Fibroblast of lung (primary cell): ENCODE measurements around the gene PIEZO2. TPM values are rescaled to one million over a fixed set of nuclear protein-coding genes. Genes with fewer than 3 reads are reported as not detected.
A peak's percentile ranks its signal among the peaks of the same experiment; 100 is the strongest.

Experiments used
- DNase-seq, 2 donors: peaks; one replicate each; pipeline versions ENCODE4 v3.0.0 to v3.0.0-alpha.2; 2010; ENCODE audit warnings: low read depth in 2 of 2
- H2AFZ ChIP-seq: 2 replicates; pipeline ENCODE4 v1.5.1; 2012; ENCODE audit warnings: low read length, control low read depth, inconsistent platforms
- H3K27ac ChIP-seq: 2 replicates; pipeline ENCODE4 v1.5.1; 2011; ENCODE audit warnings: low read length, control low read depth; ENCODE audit not compliant: insufficient read depth
- H3K27me3 ChIP-seq: 2 replicates; pipeline ENCODE4 v1.5.1; 2011; ENCODE audit warnings: mild to moderate bottlenecking, low read length; ENCODE audit not compliant: control insufficient read depth, insufficient read depth
- H3K36me3 ChIP-seq: 2 replicates; pipeline ENCODE4 v1.5.1; 2011; ENCODE audit warnings: low read length; ENCODE audit not compliant: control insufficient read depth, insufficient read depth
- H3K4me1 ChIP-seq: 2 replicates; pipeline ENCODE4 v1.5.1; 2011; ENCODE audit warnings: low read length; ENCODE audit not compliant: control insufficient read depth, insufficient read depth; ENCODE audit errors: extremely low read depth
- H3K4me2 ChIP-seq: 2 replicates; pipeline ENCODE4 v1.5.1; 2011; ENCODE audit warnings: low read length, control low read depth; ENCODE audit not compliant: insufficient read depth; ENCODE audit errors: extremely low read depth
- H3K4me3 ChIP-seq, 4 experiments: fragments of 200-600 bp in 1 of 4; sonication (generic) in 1 of 4; replicated peaks in 1 of 4; 2 replicates each; pipeline ENCODE4 v1.5.1; 2011 to 2016; ENCODE audit warnings: low read length in 4 of 4, low read depth in 3 of 4, mild to moderate bottlenecking in 3 of 4, control low read depth in 2 of 4, inconsistent platforms in 1 of 4, mixed read lengths in 1 of 4; ENCODE audit not compliant: insufficient read depth in 1 of 4; ENCODE audit errors: control extremely low read depth in 1 of 4
- H3K79me2 ChIP-seq: 2 replicates; pipeline ENCODE4 v1.5.1; 2012; ENCODE audit warnings: mild to moderate bottlenecking, low read length, inconsistent platforms; ENCODE audit not compliant: control insufficient read depth, insufficient read depth
- H3K9ac ChIP-seq: 2 replicates; pipeline ENCODE4 v1.5.1; 2011; ENCODE audit warnings: mild to moderate bottlenecking, low read length, control low read depth; ENCODE audit not compliant: insufficient read depth
- H3K9me3 ChIP-seq: 2 replicates; pipeline ENCODE4 v1.5.1; 2012; ENCODE audit warnings: low read depth, low read length; ENCODE audit not compliant: control insufficient read depth, insufficient read depth
- H4K20me1 ChIP-seq: 2 replicates; pipeline ENCODE4 v1.5.1; 2011; ENCODE audit warnings: low read length; ENCODE audit not compliant: control insufficient read depth, insufficient read depth; ENCODE audit errors: extremely low read depth
- EZH2 ChIP-seq: IDR thresholded peaks from 2 replicates; pipeline ENCODE4 v1.5.1; 2012; ENCODE audit warnings: low read length, control low read depth, mild to moderate bottlenecking; ENCODE audit errors: missing control alignments
- polyA plus RNA-seq, 2 donors: library from polyadenylated mRNA; depleted of rRNA in 1 of 2; stranded (reverse) in 1 of 2; unstranded in 1 of 2; fragments of >200 nt; gene quantifications; 2 replicates each; pipeline ENCODE4 v1.2.1, GENCODE V29; 2011 to 2012; ENCODE audit warnings: missing spikeins in 1 of 2
- total RNA-seq: library from RNA; depleted of rRNA; stranded (reverse); fragments of >200 nt; gene quantifications from 2 replicates; pipeline ENCODE4 v1.2.1, GENCODE V29; 2014
- TF ChIP-seq, protein P1 (sequence below), 2 donors: IDR thresholded peaks in 1 of 2; conservative IDR thresholded peaks in 1 of 2; 1 replicate in 1 of 2; 2 replicates in 1 of 2; pipeline ENCODE4 v1.5.1; 2011 to 2012; ENCODE audit warnings: low read length in 2 of 2, control low read depth in 1 of 2, inconsistent platforms in 1 of 2, low read depth in 1 of 2, mild to moderate bottlenecking in 1 of 2

Gene PIEZO2
- total and polyA plus RNA-seq, 2 donors (not counting 1 experiment from before 2014, with no cell fraction given), result 1.2 to 6.6 TPM

DNA sequence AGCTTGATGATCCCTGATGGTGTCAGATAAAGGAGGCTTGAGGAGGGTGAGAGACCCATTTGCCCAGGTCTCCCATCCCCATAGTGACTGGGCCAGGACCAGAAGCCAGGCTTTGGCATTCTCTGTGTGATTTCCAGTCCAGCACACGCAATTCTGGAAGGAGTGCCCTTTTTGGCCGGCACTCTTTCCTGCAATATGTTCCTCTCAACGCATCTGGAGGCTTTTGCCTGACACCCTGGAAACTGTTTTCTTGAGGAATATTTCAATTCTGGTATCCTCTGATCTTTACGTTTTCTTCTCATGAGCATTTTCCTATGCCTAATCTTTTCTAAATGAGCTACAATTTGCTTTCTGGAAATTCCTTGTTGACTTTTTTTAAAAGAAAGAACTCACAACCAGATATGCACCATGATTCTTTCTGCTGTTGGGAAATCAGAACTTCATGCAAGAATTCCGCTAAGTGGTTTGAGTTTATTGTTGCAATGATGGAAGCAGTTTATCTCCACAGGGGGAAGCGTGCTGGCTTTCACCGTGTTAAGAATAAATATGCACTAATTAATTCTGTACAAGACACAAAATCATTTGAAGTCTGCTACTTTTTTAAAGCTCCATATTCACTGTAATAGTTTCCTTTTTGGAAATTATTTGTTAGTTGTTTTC, 479.8 kb downstream of the PIEZO2 start:
- H3K4me1 ChIP-seq, result no peaks in the 10 kb centered on the region
- H2AFZ ChIP-seq, result no peak overlapping the region
- no peaks in the 10 kb centered on the region for H3K36me3 ChIP-seq
- H3K9ac ChIP-seq, result no peak overlapping the region
- no peak overlapping the region for H3K4me3 ChIP-seq
- H3K4me2 ChIP-seq, result no peak overlapping the region
- TF ChIP-seq, protein P1, sequence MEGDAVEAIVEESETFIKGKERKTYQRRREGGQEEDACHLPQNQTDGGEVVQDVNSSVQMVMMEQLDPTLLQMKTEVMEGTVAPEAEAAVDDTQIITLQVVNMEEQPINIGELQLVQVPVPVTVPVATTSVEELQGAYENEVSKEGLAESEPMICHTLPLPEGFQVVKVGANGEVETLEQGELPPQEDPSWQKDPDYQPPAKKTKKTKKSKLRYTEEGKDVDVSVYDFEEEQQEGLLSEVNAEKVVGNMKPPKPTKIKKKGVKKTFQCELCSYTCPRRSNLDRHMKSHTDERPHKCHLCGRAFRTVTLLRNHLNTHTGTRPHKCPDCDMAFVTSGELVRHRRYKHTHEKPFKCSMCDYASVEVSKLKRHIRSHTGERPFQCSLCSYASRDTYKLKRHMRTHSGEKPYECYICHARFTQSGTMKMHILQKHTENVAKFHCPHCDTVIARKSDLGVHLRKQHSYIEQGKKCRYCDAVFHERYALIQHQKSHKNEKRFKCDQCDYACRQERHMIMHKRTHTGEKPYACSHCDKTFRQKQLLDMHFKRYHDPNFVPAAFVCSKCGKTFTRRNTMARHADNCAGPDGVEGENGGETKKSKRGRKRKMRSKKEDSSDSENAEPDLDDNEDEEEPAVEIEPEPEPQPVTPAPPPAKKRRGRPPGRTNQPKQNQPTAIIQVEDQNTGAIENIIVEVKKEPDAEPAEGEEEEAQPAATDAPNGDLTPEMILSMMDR (conservative IDR thresholded peaks at IDR 0.05 in 1 of 2, IDR thresholded peaks at IDR 0.05 in 1 of 2; ENCODE audit: low read depth in 1 of 2, low read length in 2 of 2), result no peak
- TF ChIP-seq EZH2, result no peak
- H3K9me3 ChIP-seq, result no peaks in the 10 kb centered on the region
- H3K27ac ChIP-seq, result no peak overlapping the region
- DNase-seq, result no peak
- H4K20me1 ChIP-seq, result no peaks in the 10 kb centered on the region
- no peaks in the 10 kb centered on the region for H3K79me2 ChIP-seq
- H3K27me3 ChIP-seq, result no peaks in the 10 kb centered on the region

- Histone ChIP-seq H3K9me3 (no peaks in the 10 kb centered on the region), H2AFZ (no peak overlapping the region), H3K36me3 (no peaks in the 10 kb centered on the region), H3K27ac (no peak overlapping the region), H3K27me3 (no peaks in the 10 kb centered on the region), H3K79me2 (no peaks in the 10 kb centered on the region), H3K4me1 (no peaks in the 10 kb centered on the region), H3K9ac (no peak overlapping the region), H4K20me1 (no peaks in the 10 kb centered on the region), H3K4me3 (no peak overlapping the region), H3K4me2 (no peak overlapping the region)
- TF ChIP-seq EZH2, result no peak
- TF ChIP-seq, protein P1 (conservative IDR thresholded peaks at IDR 0.05 in 1 of 2, IDR thresholded peaks at IDR 0.05 in 1 of 2; ENCODE audit: low read depth in 1 of 2, low read length in 2 of 2), result no peak
- DNase-seq, result no peak
Observed at GRCh38 chr18:10663750-10664149, 485.6 kb downstream of the PIEZO2 start.

DNA sequence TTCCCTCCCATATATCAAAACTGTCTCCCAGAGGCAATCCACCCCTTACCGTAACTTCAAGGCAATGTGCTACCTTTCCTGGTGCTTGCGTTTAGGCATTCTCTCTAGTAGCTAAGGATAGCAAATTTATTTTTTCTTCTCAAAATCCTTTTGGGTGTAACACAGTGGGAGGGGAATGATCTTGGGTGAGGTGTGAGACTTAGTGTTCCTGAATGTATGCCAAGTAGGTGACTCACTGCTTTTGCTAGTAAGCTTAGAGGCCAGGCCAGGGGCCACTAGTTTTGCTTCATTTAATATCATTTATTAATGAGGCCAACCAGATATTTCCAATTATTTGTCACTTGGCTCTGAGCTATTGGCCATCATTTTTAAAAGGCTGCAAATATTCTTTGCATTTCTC, 488.1 kb downstream of the PIEZO2 start:
- Histone ChIP-seq H3K4me2 (peak overlapping the region; percentile 23), H3K4me3 (no peak overlapping the region), H3K36me3 (no peaks in the 10 kb centered on the region), H3K27me3 (no peaks in the 10 kb centered on the region), H3K27ac (no peak overlapping the region), H4K20me1 (no peaks in the 10 kb centered on the region), H2AFZ (no peak overlapping the region), H3K9me3 (no peaks in the 10 kb centered on the region), H3K9ac (no peak overlapping the region), H3K4me1 (no peaks in the 10 kb centered on the region), H3K79me2 (no peaks in the 10 kb centered on the region)
- peak; percentile 31 to 93 for DNase-seq
- TF ChIP-seq, protein P1 (conservative IDR thresholded peaks at IDR 0.05 in 1 of 2, IDR thresholded peaks at IDR 0.05 in 1 of 2; ENCODE audit: low read depth in 1 of 2, low read length in 2 of 2), result no peak
- TF ChIP-seq EZH2, result no peak
